ENCODE data around the gene TANK.
"Not testable (repeated sequence)": the region's sequence is repeated elsewhere in the genome, so short reads cannot be mapped to it uniquely, and the experiment has no call there.

Gene TANK

DNA sequence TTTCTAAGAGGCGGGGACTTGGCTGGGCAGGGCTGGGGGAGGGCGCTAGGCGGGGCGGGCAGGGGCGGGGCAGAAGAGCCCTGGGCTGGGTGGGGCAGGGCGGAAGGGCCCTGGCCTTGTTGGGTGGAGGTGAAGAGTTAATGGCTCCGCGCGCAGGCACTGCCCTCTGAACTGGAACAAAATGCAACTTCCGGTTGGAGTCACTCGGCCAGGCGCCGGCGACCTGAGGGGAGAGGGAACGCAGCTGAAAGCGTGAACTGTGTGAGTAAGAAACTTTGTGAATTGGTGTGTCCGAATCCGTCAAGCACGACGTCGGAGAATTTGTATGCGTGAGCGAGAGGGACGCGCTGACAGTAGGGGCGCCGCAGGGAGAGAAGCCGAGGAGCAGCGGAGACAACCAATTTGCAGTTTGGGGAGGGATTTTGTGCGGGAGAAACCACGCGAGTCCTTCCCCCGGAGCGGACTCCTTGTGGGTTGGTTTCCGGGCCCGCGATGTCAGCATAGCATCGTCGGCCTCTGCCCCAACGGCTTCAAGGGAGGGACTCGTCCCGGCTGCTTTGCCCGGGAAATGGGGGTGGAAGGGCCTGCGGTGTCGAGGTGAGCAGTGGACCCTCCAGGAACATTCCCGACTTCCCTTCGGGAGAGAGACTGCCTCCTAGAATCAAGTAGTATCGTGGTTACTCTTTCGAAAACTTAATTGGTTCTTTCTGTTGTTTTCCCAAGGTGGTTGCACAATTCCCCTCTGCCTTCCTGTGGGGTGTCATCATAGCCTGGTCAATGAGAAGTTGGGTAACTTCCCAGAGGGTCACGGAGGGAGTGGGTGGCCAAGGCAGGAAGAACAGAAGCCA, at the start of gene TANK:
TSS of gene TANK (plus strand) at position 203 of the 848 bp plus-strand sequence. CDS start 19,235 bp downstream, outside the sequence.
- peak; percentile 96 for DNase-seq

DNA sequence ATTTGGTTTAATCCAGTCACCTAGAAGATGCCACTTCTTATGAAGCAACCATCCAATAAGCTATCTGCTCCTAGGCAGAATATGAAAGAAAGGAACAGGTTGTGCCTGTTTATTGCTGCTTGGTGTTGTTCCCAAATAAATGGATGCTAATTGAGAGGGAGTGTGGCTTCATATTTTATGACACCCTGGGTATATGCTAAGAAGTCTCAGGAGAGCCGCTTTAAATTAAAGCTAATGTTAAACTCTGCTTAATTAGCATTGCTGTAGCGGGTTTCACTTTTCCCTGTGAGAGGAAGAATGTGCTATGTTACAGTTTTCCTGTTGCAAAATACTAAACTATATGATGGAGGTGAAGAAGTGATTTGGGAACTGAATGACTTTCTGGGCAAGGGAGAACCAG, 48.7 kb upstream of the TANK start:
- no peak for DNase-seq

GRCh38 chr2:161112908-161113307, 47.3 kb upstream of the TANK start:
- DNase-seq: no peak

GRCh38 chr2:161113693-161114575, 46.3 kb upstream of the TANK start:
- no peak for DNase-seq

GRCh38 chr2:161115205-161115604, 45.0 kb upstream of the TANK start:
- no peak for DNase-seq

- DNase-seq: no peak
Observed at GRCh38 chr2:161115605-161116380, 44.4 kb upstream of the TANK start.

GRCh38 chr2:161116509-161116908, 43.7 kb upstream of the TANK start:
- no peak for DNase-seq

GRCh38 chr2:161117506-161117905, 42.7 kb upstream of the TANK start:
- DNase-seq: no peak

GRCh38 chr2:161118722-161119121, 41.5 kb upstream of the TANK start:
- no peak for DNase-seq

GRCh38 chr2:161119483-161119882, 40.7 kb upstream of the TANK start:
- DNase-seq: no peak

DNA sequence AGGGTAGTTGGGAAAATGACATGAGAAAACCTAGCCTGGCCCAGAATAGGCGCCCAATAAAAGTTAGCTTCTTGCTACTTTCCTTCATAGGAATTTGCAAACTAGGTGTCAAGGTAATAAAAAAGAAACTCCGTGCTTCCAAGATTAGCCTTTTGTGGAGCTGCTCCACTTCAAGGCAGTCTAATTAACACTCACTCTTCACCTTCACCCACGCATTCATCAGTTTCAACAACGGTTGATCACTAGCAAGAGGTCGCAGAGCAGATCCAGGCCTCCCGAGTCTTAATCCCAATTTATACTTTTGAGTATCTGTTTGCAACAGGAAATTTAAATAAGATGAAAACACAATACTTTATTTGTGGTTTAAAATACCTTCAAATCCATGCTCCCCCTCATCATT, 39.5 kb upstream of the TANK start:
- no peak for DNase-seq

DNA sequence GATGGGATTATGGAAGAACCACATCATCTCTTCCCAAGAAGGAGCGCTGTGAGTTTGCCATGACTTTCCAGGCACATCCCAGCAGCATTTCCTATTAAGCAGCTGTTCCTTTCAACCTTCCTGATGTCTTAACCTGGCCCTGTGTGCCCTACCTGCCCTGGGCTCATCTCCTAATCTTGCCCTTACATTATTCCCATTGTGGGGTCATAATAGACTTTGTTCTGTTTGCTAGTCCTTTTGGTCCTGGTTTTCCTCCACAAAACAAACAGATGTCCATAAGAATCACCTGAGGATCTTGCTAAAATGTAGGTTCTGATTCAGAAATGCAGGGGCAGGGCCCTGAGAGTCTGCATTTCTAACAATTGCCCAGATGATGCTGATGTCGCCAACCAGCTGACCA, 38.6 kb upstream of the TANK start:
- DNase-seq: no peak

DNA sequence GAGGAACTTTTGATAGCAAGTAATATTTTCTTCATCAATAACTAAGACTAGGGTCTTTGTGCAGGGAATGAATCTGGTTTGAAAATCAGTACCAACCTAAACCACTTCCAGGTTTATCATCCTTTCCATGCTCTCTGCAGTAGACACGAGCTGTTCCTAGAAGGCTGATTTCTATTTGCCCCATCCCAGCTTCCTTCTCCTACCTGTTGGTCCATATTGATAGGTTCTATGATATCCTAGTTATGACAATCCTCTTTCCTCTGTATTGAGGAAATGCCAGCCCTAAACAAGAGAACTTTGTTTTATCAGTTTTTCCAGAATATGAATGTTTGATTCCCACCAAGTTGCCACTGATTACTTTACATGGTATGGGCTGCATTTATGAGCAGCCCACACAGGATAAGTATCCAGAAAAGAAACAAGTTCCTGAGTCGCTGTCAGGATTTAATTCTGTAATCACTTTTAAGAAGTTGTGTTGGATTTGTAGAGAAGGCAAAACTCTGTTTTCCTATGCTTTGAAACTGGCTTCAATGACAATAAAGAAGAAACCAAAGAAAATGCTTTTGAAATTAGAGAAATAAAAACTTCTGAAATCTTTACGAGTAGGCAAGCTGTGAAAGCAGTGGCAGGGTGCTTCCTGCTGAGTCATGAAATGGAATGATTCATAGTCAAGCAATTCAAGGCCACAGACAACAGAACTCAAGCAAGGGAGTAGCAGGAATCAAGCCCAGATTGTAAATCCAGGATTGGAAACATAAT, 37.3 kb upstream of the TANK start:
- DNase-seq: peak; percentile 92

DNA sequence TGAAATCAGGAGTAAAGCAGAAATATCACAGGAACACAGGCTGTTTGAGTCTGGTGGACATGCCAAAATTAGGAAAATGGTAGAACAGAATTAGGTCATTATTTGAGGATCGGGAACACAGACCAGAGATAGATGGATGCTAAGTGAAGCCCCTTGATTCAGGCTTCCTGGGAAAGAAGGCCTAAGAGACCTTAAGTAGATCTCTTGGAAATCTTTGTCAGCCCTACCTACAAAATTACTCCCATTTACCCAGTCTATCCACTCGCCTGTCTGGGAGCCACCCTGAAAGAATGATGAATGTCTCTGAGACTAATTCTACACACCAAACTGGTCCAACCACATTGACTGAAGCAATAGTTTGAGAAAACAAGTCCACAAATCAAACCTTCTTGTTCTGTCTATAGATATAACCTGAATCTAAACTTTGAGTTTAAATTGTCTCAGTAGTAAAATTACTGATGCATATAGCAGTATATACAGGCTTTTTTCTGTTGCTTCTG, 36.6 kb upstream of the TANK start:
- DNase-seq: no peak

DNA sequence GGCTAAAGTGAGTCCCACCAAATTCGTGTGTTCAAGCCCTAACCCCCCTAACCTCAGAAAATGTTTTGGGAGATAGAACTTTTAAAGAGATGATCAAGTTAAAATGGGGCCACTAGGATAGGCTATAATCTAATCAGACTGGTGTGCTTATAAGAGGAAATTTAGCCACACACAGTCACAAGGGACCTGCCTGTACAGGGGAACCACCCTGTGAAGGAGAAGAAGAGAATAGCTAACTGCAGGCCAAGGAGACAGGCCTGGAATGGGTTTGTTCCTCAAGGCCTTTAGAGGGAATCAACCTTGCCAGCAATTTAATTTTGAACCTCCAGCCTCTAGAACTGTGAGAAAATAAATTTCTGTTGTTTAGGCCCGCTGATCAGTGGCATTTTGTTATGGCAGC, 36.0 kb upstream of the TANK start:
- no peak for DNase-seq

DNA sequence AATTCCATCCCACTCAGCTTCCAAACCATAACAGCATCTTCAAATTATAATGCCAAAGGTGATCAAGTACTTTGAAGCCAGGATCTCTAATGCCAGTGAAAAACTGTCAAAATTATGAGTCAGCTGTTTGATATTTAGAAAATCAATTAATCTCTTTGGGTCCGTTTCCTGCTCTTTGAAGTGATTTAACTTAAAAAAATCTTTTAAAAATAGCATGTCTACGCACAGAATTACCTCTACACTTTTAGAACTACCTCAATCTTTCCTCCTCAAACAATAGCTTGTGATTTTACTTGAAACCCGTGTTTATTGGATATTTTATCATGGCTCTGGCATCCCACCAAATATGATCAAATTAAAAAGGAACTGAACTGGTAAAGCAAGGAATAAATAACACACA, 31.3 kb upstream of the TANK start:
- DNase-seq: no peak

- DNase-seq: no peak
Observed at GRCh38 chr2:161130354-161130753, 29.9 kb upstream of the TANK start.

GRCh38 chr2:161131074-161131680, 29.1 kb upstream of the TANK start:
- no peak for DNase-seq

DNA sequence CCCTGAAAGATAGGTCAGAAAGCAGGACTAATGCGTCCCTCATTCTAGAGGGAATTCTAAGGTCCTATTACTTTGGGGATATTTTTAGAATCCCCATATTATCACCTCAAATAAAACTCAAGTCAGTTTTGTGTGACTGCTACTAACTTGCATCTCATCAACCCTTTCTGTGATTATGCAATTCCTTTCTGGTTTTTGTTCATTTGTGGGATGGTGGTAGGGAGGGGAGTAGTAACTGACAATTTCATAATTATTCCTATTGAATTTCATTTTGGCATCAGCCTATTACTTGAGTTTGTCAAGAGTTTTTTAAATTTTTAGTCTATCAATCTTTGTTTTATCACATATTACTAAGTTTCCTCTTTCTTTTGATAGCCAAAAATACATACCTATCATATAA, 28.4 kb upstream of the TANK start:
- no peak for DNase-seq

DNA sequence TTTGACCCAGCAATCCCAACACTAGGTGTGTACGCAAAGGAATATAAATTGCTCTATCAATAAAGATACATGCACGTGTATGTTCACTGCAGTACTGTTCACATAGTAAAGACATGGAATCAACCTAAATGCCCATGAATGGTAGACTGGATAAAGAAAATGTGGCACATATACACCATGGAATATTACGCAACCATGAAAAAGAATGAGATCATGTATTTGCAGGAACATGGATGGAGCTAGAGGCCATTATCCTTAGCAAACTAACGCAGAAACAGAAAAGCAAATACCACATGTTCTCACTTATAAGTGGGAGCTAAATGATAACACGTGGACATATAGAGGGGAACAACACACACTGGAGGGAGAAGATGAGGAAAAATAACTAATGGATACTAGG, 27.8 kb upstream of the TANK start:
- DNase-seq: not testable (repeated sequence)

DNA sequence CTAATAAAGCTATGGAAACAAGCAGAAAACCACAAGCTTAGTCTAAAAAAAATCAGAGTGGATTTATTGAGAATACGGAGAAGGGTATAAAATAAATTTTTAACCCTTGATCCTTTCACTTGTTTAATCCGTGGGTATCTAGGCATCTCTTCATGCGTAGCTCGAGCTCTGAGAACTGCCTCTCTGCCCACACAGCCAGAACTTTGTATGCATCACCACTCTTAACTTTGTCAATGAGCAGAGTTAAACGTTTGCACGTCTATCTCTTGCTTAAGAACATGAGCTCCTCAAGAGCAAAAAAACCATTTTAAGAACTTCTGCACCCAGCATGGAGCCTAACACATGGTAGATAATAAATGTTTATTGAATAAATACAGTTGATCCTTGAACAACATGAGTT, 26.9 kb upstream of the TANK start:
- DNase-seq: no peak

Data from HCEC 1CT (cell line).